Ovary (tissue), 9 donors: ENCODE data around the gene ABHD12. TPM values are rescaled to one million over a fixed set of nuclear protein-coding genes. Genes with fewer than 3 reads are reported as not detected.

ENCODE experiments used
- DNase-seq, 5 donors: peaks; one replicate each; pipeline ENCODE4 v3.0.0-alpha.2; 2019 to 2020
- H3K27ac ChIP-seq, 2 donors: fragments of 200-600 bp; one replicate each; pipeline versions ENCODE4 v1.5.1 to v1.8.0; 2019 to 2022
- H3K27me3 ChIP-seq: fragments of 200-600 bp; one replicate; pipeline ENCODE4 v1.8.0; 2022
- H3K36me3 ChIP-seq: fragments of 200-600 bp; sonication (generic); one replicate; pipeline ENCODE4 v1.5.1; 2019
- H3K4me1 ChIP-seq: one replicate; pipeline ENCODE4 v1.8.1; 2013; ENCODE audit warnings: mild to moderate bottlenecking, moderate library complexity; ENCODE audit not compliant: insufficient read depth
- H3K4me3 ChIP-seq: fragments of 200-600 bp; sonication (generic); one replicate; pipeline ENCODE4 v1.5.1; 2017
- H3K9me3 ChIP-seq, 2 donors: fragments of 200-600 bp in 1 of 2; sonication (generic) in 1 of 2; one replicate each; pipeline versions ENCODE4 v1.5.1 to v1.8.1; 2013 to 2019; ENCODE audit warnings: mild to moderate bottlenecking in 1 of 2, moderate library complexity in 1 of 2
- EP300 ChIP-seq: sonication (generic); formaldehyde crosslinking; IDR thresholded peaks from one replicate; pipeline ENCODE4 v1.6.1; 2017; ENCODE audit warnings: antibody characterized with exemption
- POLR2A ChIP-seq: fragments of 450-650 bp; IDR thresholded peaks from one replicate; pipeline ENCODE4 v1.6.1; 2017; ENCODE audit warnings: antibody characterized with exemption, mild to moderate bottlenecking, moderate library complexity
- WGBS, 3 donors: extraction: QIAGEN DNeasy Blood & Tissue Kit in 1 of 3; methylation state at CpG; one replicate each; pipeline versions ENCODE4 v1.1.5 to v1.1.7; 2013 to 2017; 5-methylcytosine and 5-hydroxymethylcytosine counted together
- intact Hi-C, 4 donors: fragments of 100-400 bp; cut with DNase I; formaldehyde crosslinking; loops; one replicate each; pipeline versions ENCODE4 v1.11.0 to v1.15.1; 2022 to 2023
- polyA plus RNA-seq, 2 donors: library from polyadenylated mRNA; stranded (reverse); fragments of 200-250 nt in 1 of 2; fragments of 350-450 nt in 1 of 2; fragmentation: Illumina TruSeq in 1 of 2; extraction: RNeasy Lipid Tissue Mini Kit (QIAGEN cat#74804) in 1 of 2; gene quantifications; one replicate each; pipeline ENCODE4 v1.2.3, GENCODE V29; 2013 to 2014
- total RNA-seq, 7 donors: library from RNA; depleted of rRNA in 2 of 7; stranded (reverse); fragments of >200 nt in 2 of 7; fragmentation: NEBNext Ultra II Directional in 3 of 7; extraction: Animal tissue kit (Norgen Biotek cat#: 25700) in 3 of 7; gene quantifications; one replicate each; pipeline versions ENCODE4 v1.1.0 to v1.2.4, GENCODE V29; 2016 to 2023
- TF ChIP-seq, protein P1 (sequence below), 3 donors: fragments of 450-650 bp in 2 of 3; fragments of 200-600 bp in 1 of 3; IDR thresholded peaks; one replicate each; pipeline versions ENCODE4 v1.5.1 to v1.8.0; 2016 to 2022; ENCODE audit warnings: antibody characterized with exemption in 3 of 3, mild to moderate bottlenecking in 1 of 3
- donor health status: DM: no; HTN: no; CAD: no; lungs with moderate emphysema.
- donor health status: DM: no; HTN: no; CAD: no.
- donor health status: Bipolar disorder and iron deficiency.
- donor health status: DM: yes; HTN: yes; CAD: no.
- donor health status: DM: no; HTN: no; CAD: no.
- donor health status: DM: yes; HTN: yes; CAD: no.

Gene ABHD12
- total and polyA plus RNA-seq, 9 donors, result 15.0 to 87.6 (median 37.6) TPM

DNA sequence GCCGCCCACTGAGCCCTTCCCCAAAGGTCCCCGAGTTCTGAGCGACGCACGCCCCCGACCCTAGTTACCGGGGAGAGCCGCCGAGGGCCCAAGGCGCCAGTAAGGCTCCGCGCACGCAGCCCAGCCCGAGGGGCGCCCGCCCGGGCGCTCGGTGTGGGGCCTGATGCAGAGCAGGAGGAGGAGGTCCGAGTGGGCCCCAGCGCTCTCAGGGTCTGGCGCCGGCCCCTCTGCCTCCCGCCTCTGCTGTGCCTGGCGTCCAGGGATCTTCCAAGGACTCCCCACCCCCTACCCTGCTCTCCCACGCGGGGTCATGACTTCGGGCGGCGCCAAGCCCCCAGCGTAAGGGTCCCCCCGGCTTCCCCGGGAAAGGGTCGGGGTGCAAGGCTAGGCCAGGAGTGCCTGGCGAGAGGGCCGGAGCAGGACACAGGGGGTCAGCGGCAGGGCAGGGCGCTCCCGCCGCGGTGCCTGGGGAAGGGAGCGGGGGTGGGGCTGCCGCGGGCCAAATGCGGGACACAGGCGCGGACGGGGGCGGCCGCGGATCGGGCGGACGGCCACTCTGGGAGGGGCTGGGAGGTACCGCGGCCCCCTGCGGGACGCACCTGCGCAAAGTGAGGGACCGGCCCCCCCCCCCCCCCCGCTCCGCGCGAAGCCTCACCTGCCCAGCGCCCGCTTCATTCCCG lies 637 bp downstream of the ABHD12 start:
- H3K27ac ChIP-seq, result peak overlapping the region; percentile 59 to 90
- H3K27me3 ChIP-seq, result no peaks in the 10 kb centered on the region
- no peaks in the 10 kb centered on the region for H3K9me3 ChIP-seq
- intact Hi-C loops, result loop anchor here (2.0 to 10.0 kb wide), 7 partner anchors 78 to 397 kb away; partner anchors contain the start of genes ENTPD6 (in 3 of the 4), ACSS1 (in 1 of the 4) and APMAP (in 1 of the 4)
- TF ChIP-seq, protein P1, sequence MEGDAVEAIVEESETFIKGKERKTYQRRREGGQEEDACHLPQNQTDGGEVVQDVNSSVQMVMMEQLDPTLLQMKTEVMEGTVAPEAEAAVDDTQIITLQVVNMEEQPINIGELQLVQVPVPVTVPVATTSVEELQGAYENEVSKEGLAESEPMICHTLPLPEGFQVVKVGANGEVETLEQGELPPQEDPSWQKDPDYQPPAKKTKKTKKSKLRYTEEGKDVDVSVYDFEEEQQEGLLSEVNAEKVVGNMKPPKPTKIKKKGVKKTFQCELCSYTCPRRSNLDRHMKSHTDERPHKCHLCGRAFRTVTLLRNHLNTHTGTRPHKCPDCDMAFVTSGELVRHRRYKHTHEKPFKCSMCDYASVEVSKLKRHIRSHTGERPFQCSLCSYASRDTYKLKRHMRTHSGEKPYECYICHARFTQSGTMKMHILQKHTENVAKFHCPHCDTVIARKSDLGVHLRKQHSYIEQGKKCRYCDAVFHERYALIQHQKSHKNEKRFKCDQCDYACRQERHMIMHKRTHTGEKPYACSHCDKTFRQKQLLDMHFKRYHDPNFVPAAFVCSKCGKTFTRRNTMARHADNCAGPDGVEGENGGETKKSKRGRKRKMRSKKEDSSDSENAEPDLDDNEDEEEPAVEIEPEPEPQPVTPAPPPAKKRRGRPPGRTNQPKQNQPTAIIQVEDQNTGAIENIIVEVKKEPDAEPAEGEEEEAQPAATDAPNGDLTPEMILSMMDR (IDR thresholded peaks at IDR 0.05), result no peak
- TF ChIP-seq POLR2A (no peak), EP300 (no peak)
- 0 to 1% (median 1%) methylated on average over 30 to 67 of the region's 67 CpGs for WGBS, 3 donors
- peak overlapping the region; percentile 81 for H3K4me3 ChIP-seq
- peak; percentile 42 to 74 (median 67) for DNase-seq
- H3K4me1 ChIP-seq, result peaks cover 3% of the 10 kb centered on the region
- H3K36me3 ChIP-seq, result no peaks in the 10 kb centered on the region

DNA sequence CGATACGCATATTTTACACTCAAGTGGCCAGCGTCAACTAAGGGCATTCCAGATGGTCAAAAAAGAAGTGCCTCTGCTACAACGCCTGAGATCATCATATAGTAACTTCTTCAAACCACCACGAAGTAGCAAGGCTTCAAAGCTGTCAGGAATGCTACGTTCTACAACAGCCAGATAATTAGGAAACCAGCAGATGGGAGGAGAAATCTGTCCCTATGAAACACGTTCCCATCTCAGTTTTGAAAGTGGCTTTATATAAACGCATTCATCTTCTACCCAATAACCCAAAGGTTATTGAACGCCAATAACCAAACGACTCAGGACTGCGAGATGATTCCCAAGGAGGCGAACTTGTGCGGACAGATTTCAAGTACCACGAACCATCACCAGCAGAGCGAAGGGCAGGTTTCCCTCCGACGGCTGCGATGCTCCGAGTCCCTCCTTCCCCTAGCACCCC lies 1.2 kb downstream of the ABHD12 start:
- Histone ChIP-seq H3K27me3 (no peaks in the 10 kb centered on the region), H3K9me3 (no peaks in the 10 kb centered on the region), H3K27ac (peak overlapping the region; percentile 59 to 90), H3K4me1 (peaks cover 6% of the 10 kb centered on the region), H3K4me3 (peak overlapping the region; percentile 81), H3K36me3 (no peaks in the 10 kb centered on the region)
- DNase-seq, result no peak
- TF ChIP-seq POLR2A (no peak), EP300 (no peak)
- TF ChIP-seq, protein P1 (IDR thresholded peaks at IDR 0.05), result no peak
- 11 to 15% (median 14%) methylated on average over 19 of the region's 19 CpGs for WGBS, 3 donors
- intact Hi-C loops, result no loop called here

DNA sequence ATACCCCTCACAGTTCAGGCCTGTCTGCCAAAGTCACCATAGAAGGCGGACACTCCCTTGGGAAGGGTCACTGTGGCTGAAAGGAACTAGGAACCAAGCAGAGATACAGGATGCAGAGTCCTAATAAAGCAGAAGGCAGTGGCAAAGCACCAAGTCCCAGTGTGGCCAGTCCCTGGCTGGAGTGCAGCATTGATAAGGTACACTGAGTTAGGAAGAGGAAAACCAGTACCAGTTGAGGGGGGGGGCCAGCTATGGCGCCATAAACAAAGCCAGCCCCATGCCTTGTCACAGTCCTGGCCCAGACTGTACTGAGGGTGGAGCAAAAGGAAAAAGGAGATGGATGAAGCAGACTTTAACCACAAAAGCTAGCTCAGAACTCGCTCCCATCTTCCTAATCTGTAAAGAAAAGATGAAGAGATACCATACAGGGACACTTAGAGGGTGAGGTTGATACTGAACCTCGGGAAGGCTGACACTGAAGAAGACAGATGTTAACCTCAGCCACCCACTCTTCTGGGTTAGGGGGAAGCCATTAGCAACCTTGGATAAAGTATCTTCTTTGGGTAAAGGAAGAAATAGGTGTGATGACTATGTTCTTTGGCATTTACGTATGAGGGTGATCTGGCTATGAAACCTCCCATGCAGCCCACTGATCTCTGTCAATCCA lies 7.8 kb downstream of the ABHD12 start:
- TF ChIP-seq POLR2A (no peak), EP300 (no peak)
- TF ChIP-seq, protein P1 (IDR thresholded peaks at IDR 0.05), result no peak
- Histone ChIP-seq H3K9me3 (no peaks in the 10 kb centered on the region), H3K27me3 (no peaks in the 10 kb centered on the region), H3K36me3 (no peaks in the 10 kb centered on the region), H3K4me3 (no peak overlapping the region), H3K27ac (no peak overlapping the region), H3K4me1 (peaks cover 5% of the 10 kb centered on the region)
- no peak for DNase-seq
- intact Hi-C loops, result no loop called here
- 86 to 87% (median 87%) methylated on average over 5 of the region's 5 CpGs for WGBS, 3 donors

DNA sequence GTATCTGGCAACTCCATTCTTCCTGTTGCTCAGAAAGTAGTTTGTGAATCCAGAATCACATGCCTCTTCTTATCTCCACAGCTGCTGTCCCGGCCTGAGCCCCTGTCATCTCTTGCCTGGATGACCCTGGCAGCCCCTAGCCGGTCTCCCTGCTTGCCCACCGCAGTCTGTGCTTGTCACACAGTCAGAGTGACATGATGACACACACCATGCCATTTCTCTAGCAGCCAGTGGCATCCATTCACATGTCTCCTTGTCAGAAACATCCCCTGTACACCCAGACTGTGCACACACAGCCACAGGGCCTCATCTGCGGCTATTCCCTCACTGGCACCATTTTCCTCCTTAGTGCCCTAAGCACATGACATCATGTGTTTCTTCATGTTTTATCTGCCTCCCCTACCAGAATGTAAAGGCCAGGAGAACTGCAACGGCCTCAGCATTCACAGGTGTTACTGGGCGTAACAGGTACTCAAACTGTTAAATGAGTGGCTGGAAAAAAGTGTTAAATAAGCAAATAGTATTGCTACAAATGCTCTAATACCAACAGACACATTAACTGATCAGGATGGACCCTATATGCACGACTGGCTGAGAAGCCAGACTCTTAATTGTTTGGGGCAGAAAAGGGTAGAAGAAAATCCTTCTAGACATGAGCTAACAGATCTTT lies 9.6 kb downstream of the ABHD12 start:
- H3K27ac ChIP-seq, result no peak overlapping the region
- no peak overlapping the region for H3K4me3 ChIP-seq
- H3K4me1 ChIP-seq, result peaks cover 7% of the 10 kb centered on the region
- WGBS, 3 donors, result 86 to 91% (median 89%) methylated on average over 7 of the region's 7 CpGs
- TF ChIP-seq POLR2A (no peak), EP300 (no peak)
- TF ChIP-seq, protein P1 (IDR thresholded peaks at IDR 0.05), result no peak
- no peaks in the 10 kb centered on the region for H3K9me3 ChIP-seq
- intact Hi-C loops, result no loop called here
- no peak for DNase-seq
- no peaks in the 10 kb centered on the region for H3K36me3 ChIP-seq
- no peaks in the 10 kb centered on the region for H3K27me3 ChIP-seq
